ENCODE data around the gene CSMD2.

CSMD2 gene

GRCh38 chr1:34153246-34153645 is 11.8 kb downstream of the CSMD2 start (continued):
- no peak for TF ChIP-seq ZC3H10 (CRISPR knock-in tag; IDR thresholded peaks at IDR 0.05)
- TF ChIP-seq ISL1 (CRISPR knock-in tag; IDR thresholded peaks at IDR 0.05) = no peak
- TF ChIP-seq CREB5 (CRISPR knock-in tag; IDR thresholded peaks at IDR 0.05; ENCODE audit: low read depth) = no peak
- no peak for TF ChIP-seq ESRRG (CRISPR knock-in tag; IDR thresholded peaks at IDR 0.05)

GRCh38 chr1:34149501-34149900 is 15.5 kb downstream of the CSMD2 start:
- no peak for ATAC-seq

GRCh38 chr1:34147301-34147700 is 17.7 kb downstream of the CSMD2 start:
- ATAC-seq = no peak
- TF ChIP-seq SNAI2 (CRISPR knock-in tag; IDR thresholded peaks at IDR 0.05) (no peak), CREB5 (CRISPR knock-in tag; IDR thresholded peaks at IDR 0.05; ENCODE audit: low read depth) (no peak)

More at GRCh38 chr1:34149501-34149900, 15.5 kb downstream of the CSMD2 start:
- TF ChIP-seq ESRRG (CRISPR knock-in tag; IDR thresholded peaks at IDR 0.05) (no peak), ZNF8 (CRISPR knock-in tag; IDR thresholded peaks at IDR 0.05) (no peak), RARB (CRISPR knock-in tag; IDR thresholded peaks at IDR 0.05) (no peak), OSR1 (CRISPR knock-in tag; IDR thresholded peaks at IDR 0.05) (no peak), PATZ1 (CRISPR knock-in tag; IDR thresholded peaks at IDR 0.05; ENCODE audit: borderline replicate concordance) (no peak), CSRNP3 (CRISPR knock-in tag; IDR thresholded peaks at IDR 0.05) (no peak), SNAI2 (CRISPR knock-in tag; IDR thresholded peaks at IDR 0.05) (no peak), CREB5 (CRISPR knock-in tag; IDR thresholded peaks at IDR 0.05; ENCODE audit: low read depth) (no peak)

GRCh38 chr1:34144766-34145165 is 20.3 kb downstream of the CSMD2 start:
- ATAC-seq = no peak

More at GRCh38 chr1:34144766-34145165, 20.3 kb downstream of the CSMD2 start:
- no peak for TF ChIP-seq PATZ1 (CRISPR knock-in tag; IDR thresholded peaks at IDR 0.05; ENCODE audit: borderline replicate concordance)
- TF ChIP-seq BACH2 (CRISPR knock-in tag; IDR thresholded peaks at IDR 0.05; ENCODE audit: borderline replicate concordance) = no peak
- TF ChIP-seq ZFP30 (CRISPR knock-in tag; IDR thresholded peaks at IDR 0.05) = no peak
- no peak for TF ChIP-seq CSDC2 (CRISPR knock-in tag; IDR thresholded peaks at IDR 0.05)
- no peak for TF ChIP-seq CSRNP3 (CRISPR knock-in tag; IDR thresholded peaks at IDR 0.05)
- TF ChIP-seq GLIS3 (CRISPR knock-in tag; IDR thresholded peaks at IDR 0.05) = no peak
- TF ChIP-seq POU6F1 (CRISPR knock-in tag; IDR thresholded peaks at IDR 0.05; ENCODE audit: borderline replicate concordance, low read depth) = no peak
- TF ChIP-seq SNAI2 (CRISPR knock-in tag; IDR thresholded peaks at IDR 0.05) = no peak
- no peak for TF ChIP-seq TOX (CRISPR knock-in tag; IDR thresholded peaks at IDR 0.05; ENCODE audit: borderline replicate concordance)
- no peak for TF ChIP-seq ESRRG (CRISPR knock-in tag; IDR thresholded peaks at IDR 0.05)
- no peak for TF ChIP-seq ZC3H10 (CRISPR knock-in tag; IDR thresholded peaks at IDR 0.05)
- no peak for TF ChIP-seq PPARA (CRISPR knock-in tag; IDR thresholded peaks at IDR 0.05; ENCODE audit: borderline replicate concordance)
- TF ChIP-seq RARB (CRISPR knock-in tag; IDR thresholded peaks at IDR 0.05) = no peak
- TF ChIP-seq TSHZ2 (CRISPR knock-in tag; IDR thresholded peaks at IDR 0.05) = no peak
- TF ChIP-seq ZFP3 (CRISPR knock-in tag; IDR thresholded peaks at IDR 0.05) = no peak
- TF ChIP-seq ISL1 (CRISPR knock-in tag; IDR thresholded peaks at IDR 0.05) = no peak
- TF ChIP-seq TCF4 (CRISPR knock-in tag; IDR thresholded peaks at IDR 0.05; ENCODE audit: borderline replicate concordance) = no peak

Data from SK-N-SH treated with all-trans-retinoic acid at 6 μM for 48 hours (cell line).